Activated CD8-positive, alpha-beta memory T cell treated with anti-CD3 and anti-CD28 coated beads for 4 hours (primary cell): Measurements from ENCODE around the gene DLGAP3.

Source experiments
- DNase-seq, 2 donors: peaks; one replicate each; pipeline ENCODE4 v3.0.0-alpha.2; 2020; ENCODE audit warnings: low read depth in 2 of 2

DLGAP3 gene

GRCh38 chr1:34867415-34867814 lies 62.0 kb downstream of the DLGAP3 start:
- no peak for DNase-seq

GRCh38 chr1:34866762-34867109 lies 62.7 kb downstream of the DLGAP3 start:
- DNase-seq = no peak

- peak; percentile 88 to 91 for DNase-seq
These were observed 63.3 kb downstream of the DLGAP3 start for GRCh38 chr1:34865981-34866761.

GRCh38 chr1:34865573-34865972 lies 63.9 kb downstream of the DLGAP3 start:
- DNase-seq = no peak

- DNase-seq = no peak
These were observed 64.7 kb downstream of the DLGAP3 start for GRCh38 chr1:34864759-34865158.

- no peak for DNase-seq
These were observed 65.9 kb downstream of the DLGAP3 start for GRCh38 chr1:34863501-34863900.

- peak; percentile 85 for DNase-seq
These were observed 69.8 kb downstream of the DLGAP3 start, which contains the start of gene SMIM12 for GRCh38 chr1:34859446-34860200. TSS of gene SMIM12 (minus strand) at chr1:34859749. CDS start at chr1:34855977, 3,772 bp downstream.

GRCh38 chr1:34858901-34859445 lies 70.5 kb downstream of the DLGAP3 start:
- no peak for DNase-seq

GRCh38 chr1:34856697-34857096 lies 72.8 kb downstream of the DLGAP3 start:
- DNase-seq = no peak

- peak; percentile 78 to 80 for DNase-seq
These were observed 76.7 kb downstream of the DLGAP3 start for GRCh38 chr1:34852677-34853217.

- DNase-seq = no peak
These were observed 77.9 kb downstream of the DLGAP3 start for GRCh38 chr1:34851431-34852105.

- no peak for DNase-seq
These were observed 79.1 kb downstream of the DLGAP3 start for GRCh38 chr1:34850382-34850781.

- DNase-seq = no peak
These were observed 82.4 kb downstream of the DLGAP3 start for GRCh38 chr1:34847094-34847493.

GRCh38 chr1:34846265-34846664 lies 83.2 kb downstream of the DLGAP3 start:
- no peak for DNase-seq

- no peak for DNase-seq
These were observed 84.1 kb downstream of the DLGAP3 start for GRCh38 chr1:34845131-34845901.

GRCh38 chr1:34844252-34844634 lies 85.2 kb downstream of the DLGAP3 start:
- no peak for DNase-seq

- DNase-seq = no peak
These were observed 85.8 kb downstream of the DLGAP3 start for GRCh38 chr1:34843392-34844251.

- DNase-seq = no peak
These were observed 86.5 kb downstream of the DLGAP3 start for GRCh38 chr1:34842952-34843371.

- no peak for DNase-seq
These were observed 87.4 kb downstream of the DLGAP3 start for GRCh38 chr1:34842073-34842472.

- no peak for DNase-seq
These were observed 89.0 kb downstream of the DLGAP3 start for GRCh38 chr1:34840426-34840825.
